HG03103 (cell line): Measurements from ENCODE around the gene H2BK1.

Experiments used
- ATAC-seq: cut with Tn5 transposase; IDR thresholded peaks from one replicate; pipeline ENCODE4 v1.9.1; 2021; ENCODE audit warnings: low read depth; ENCODE audit not compliant: unreplicated experiment

Gene H2BK1

GRCh38 chr7:151210087-151210854 lies at the start of gene H2BK1:
TSS of gene H2BK1 (minus strand) at chr7:151210488. CDS start at chr7:151210318, 170 bp downstream.
- no peak for ATAC-seq

DNA sequence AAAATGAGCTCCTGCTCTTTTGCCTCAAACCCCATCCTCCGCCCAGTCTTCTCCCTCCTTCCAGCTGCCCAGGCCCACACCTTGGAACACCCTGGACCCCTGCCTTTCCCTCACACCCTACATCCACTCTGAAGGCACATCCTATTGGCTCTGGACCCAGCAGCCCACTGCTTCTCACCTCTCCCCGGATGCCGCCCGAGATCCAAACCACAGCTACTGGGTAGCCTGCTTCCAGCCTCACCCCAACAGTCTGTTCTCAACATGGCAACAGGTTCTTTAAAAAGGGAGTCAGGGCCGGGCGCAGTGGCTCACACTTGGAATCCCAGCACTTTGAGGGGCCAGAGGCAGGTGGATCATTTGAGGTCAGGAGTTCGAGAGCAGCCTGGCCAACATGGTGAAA lies 47.7 kb upstream of the H2BK1 start:
- ATAC-seq: no peak

GRCh38 chr7:151256410-151257045 lies 46.2 kb upstream of the H2BK1 start:
- no peak for ATAC-seq

- no peak for ATAC-seq
Measured at GRCh38 chr7:151255390-151255789, 45.1 kb upstream of the H2BK1 start.

DNA sequence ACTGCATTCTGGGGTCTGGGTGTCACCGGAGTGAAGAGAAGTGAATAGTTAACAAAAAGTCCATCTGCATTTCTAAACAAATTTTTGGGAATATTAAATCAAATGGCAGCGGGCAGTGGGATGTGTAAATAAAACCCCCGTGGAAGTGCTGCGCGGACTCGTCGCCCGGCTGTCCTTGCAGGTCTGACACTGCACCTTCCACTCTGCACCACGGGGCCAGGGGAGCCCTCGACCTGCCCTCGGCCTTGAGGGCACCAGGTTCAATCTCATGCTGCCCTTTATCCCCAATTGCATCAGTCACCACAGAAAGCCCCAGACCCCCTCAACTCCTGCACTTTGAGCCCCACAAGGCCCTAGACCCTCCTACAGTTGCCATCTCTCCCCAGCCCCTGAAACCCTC lies 44.6 kb upstream of the H2BK1 start:
- no peak for ATAC-seq

DNA sequence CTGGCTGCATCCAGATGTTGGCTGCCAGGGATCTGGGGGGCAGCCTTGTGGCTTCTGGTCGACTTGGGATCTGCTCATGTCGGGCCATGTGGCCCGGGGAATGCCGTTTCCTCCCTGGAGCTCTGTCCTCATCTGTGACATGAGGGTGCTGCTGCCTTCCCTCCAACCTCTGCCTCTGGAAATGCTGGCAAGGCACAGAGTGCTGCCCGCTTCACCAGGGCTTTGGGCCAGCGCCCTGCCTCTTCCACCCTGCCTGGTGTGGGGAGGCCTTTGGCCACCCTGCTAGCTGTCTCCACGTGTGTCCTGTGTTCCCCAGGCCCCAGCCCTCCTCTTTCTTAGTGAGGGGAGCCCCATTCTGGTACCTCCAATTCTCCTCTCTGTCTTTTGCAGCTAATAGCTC lies 44.0 kb upstream of the H2BK1 start:
- no peak for ATAC-seq

DNA sequence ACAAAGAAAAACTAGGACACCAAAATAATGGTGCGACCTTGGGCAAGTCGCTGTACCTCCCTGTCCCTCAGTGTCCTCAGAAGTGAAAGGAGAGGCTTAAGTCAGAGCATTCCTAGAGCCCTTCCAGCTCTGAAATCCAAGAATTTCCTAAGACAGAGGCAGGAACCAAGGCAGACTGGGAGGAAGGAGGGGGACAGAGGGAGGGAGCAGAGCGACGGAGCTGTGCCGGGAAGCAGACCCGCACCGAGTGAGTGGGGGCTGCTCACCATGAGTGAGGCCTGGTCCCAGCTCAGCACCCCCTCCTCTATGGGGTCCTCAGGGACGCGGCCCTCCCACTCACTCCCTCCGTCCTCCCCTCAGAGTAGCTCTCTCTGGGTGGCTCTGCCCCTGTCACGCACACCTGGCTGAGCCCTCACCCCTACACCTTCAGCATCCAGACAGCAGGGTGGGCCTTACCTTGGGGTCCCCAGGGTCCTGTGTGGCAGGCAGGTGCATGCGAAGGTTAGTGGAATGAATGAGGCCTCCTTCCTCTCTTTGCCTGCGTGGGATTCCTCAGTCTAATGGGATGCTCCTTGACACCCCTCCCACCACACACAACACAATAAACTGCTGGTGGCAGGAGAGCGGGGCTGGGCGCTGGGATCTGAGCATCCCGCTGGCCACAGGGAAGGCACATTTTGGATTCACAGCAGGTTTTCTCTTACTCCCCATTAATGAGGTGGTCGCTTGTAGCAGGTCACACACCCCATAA lies 42.8 kb upstream of the H2BK1 start:
- no peak for ATAC-seq

DNA sequence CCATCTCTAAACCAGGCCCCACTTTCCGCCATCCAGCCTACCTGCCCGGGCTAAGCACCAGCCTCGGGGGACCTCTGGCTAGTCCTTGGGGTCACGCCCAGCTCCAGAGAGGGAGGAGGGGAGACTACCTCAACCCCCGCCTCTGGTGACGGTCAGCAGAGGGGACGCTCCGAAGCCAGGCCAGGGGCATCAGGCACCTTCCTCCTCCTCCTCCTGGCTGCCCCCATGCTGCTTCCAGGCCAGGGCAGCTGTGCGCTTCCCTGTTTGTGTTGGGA lies 42.2 kb upstream of the H2BK1 start:
- ATAC-seq: no peak

GRCh38 chr7:151251689-151252560 lies 41.6 kb upstream of the H2BK1 start:
- no peak for ATAC-seq

DNA sequence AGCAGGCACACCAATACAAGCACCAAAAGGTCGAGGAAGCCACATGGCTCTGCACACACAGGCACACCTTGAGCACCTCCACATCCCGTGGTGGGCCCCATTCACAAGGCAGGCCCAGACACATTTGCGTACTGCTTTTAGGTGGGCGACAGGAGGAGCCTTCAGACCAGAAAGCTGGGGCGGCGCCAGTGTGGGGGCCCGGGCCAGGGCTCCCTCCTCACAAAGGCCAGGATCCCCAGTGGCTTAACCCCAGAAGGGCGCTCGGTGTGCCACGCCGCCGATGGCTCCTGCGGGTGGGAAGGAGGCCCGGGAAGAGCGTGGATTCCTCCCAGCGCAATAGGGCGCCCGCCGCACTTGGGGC lies 41.0 kb upstream of the H2BK1 start:
- no peak for ATAC-seq

GRCh38 chr7:151250181-151251132 lies 40.2 kb upstream of the H2BK1 start:
- no peak for ATAC-seq

- no peak for ATAC-seq
Measured at GRCh38 chr7:151249732-151250072, 39.4 kb upstream of the H2BK1 start.

- ATAC-seq: no peak
Measured at GRCh38 chr7:151249034-151249731, 38.9 kb upstream of the H2BK1 start.

- ATAC-seq: no peak
Measured at GRCh38 chr7:151248346-151249033, 38.2 kb upstream of the H2BK1 start, which contains the start of gene SMARCD3. TSS of gene SMARCD3 (minus strand) at chr7:151248694. CDS start at chr7:151248562, 132 bp downstream.

DNA sequence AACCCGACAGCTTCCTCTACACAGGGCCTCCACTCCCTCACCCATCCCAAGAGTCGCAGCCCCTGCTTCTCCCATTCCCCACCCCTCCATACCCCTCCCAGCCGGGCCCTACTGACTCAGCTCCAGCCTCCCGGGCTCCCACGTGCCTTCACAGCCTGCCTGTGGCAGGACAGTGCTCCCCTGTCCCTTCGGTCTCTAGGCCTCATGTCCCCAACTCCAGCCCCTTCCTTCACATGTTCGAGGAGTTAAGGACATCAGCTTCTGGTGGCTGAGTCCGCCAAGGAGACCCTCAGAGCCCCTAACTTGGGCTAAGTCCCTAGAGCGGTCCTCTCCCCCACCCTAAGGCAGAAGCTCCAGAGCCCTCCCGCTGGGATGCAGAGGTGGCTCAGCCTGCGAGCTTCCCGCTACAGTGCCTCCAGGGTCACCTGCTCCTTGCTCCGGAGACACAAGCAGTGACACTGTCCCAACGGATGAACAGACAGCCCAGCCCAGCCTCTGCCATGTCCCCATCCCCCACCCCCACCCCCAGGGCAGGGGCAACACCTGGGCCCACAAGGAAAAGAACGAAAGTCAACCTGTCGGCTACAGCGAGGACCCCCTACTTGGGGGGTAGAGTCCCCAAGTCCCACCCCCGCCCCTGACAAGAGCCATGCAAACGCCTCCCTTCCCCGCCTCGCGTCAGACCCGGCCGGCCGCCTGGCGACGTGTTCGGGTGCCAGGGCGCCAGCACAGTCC lies 37.5 kb upstream of the H2BK1 start:
- ATAC-seq: no peak

DNA sequence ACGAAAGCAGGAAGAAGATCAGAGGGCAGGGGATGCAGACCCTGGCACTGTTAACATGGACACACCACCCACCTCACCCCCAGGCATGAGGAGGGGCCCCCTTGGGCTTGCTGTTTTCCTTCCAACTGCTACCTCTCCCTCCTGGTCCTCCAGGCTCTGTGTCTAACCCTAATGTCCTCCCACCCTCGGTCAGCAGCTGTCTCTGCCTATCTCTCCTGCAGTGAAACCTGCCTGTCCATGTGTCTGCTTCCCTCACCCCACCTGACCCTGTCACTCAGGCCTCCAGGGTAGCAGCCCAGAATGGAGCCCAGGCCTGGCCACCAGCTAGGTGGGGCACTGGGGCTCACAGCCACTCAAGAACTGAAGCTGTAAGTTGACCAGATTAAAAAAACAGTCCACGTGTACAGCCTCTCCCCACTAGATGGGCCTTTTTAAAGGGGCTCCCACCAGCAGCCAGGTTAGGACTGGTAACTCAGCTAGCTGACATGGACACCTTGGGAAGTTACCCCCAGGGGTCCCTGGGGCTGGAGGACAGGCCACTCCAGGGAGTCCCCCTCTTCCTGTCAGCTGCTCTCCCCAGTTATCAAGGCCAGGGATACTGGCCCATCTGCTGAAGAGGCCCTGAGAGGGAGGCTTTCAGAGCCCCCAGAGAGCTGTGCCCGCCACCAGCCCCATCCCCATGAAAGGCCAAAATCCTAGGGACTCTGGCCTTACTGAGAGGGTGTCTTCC lies 36.7 kb upstream of the H2BK1 start:
- no peak for ATAC-seq

- no peak for ATAC-seq
Measured at GRCh38 chr7:151246102-151246850, 36.0 kb upstream of the H2BK1 start.
